HCT116 (cell line): Measurements from ENCODE around the gene WNT7B. TPM values are rescaled to one million over a fixed set of nuclear protein-coding genes. Genes with fewer than 3 reads are reported as not detected.

Experiments used
- ATAC-seq: fragments of 200-7000 bp; cut with Tn5 transposase; 2 replicates; pipeline ENCODE4 v1.9.1; 2020; ENCODE audit warnings: mild to moderate bottlenecking, moderate library complexity
- BruUV-seq: library from RNA; stranded (reverse); fragments of 400-500 nt; replicated peaks from 2 replicates; lab custom pipeline; 2021; lab: Mats Ljungman, UMichigan
- CTCF ChIA-PET: fragments of 300-600 bp; sonication (Branson Sonifier 250); formaldehyde crosslinking; loops from one replicate; lab custom pipeline; 2021; ENCODE audit warnings: antibody characterized with exemption; lab: Charles Lee
- POLR2A ChIA-PET: fragments of 300-600, 350-600 bp; sonication (Branson Sonifier 250); formaldehyde crosslinking; loops from one replicate; lab custom pipeline; 2021; ENCODE audit warnings: antibody characterized with exemption; lab: Charles Lee
- RAD21 ChIA-PET, 2 experiments: fragments of 300-600 bp; sonication (Branson Sonifier 250); formaldehyde crosslinking; loops; one replicate each; lab custom pipeline; 2023; ENCODE audit warnings: low total read pairs in 2 of 2; ENCODE audit not compliant: uncharacterized antibody in 2 of 2, unreplicated experiment in 2 of 2, low non-redundant PET in 1 of 2; lab: Charles Lee
- DNase-seq: peaks from one replicate; pipeline ENCODE4 v3.0.0-alpha.2; 2010; ENCODE audit warnings: low read depth, low spot score
- H2AFZ ChIP-seq: fragments of 200-600 bp; shearing (Covaris generic), sonication (generic); 2 replicates; pipeline ENCODE4 v1.6.1; 2017; ENCODE audit warnings: low read depth, mixed run types, mixed read lengths, antibody characterized with exemption, low read length; ENCODE audit not compliant: poor library complexity, severe bottlenecking
- H3K27ac ChIP-seq: 2 replicates; pipeline ENCODE4 v1.5.1; 2012; ENCODE audit warnings: low read depth, low read length
- H3K27me3 ChIP-seq: fragments of 200-600 bp; sonication (generic); 2 replicates; pipeline ENCODE4 v1.6.1; 2016; ENCODE audit warnings: mixed run types, low read length, mixed read lengths; ENCODE audit not compliant: insufficient read depth
- H3K36me3 ChIP-seq, 2 experiments: fragments of 200-500 bp in 1 of 2; fragments of 200-600 bp in 1 of 2; sonication (Bioruptor generic) in 1 of 2; sonication (generic) in 1 of 2; 2 replicates each; pipeline versions ENCODE4 v1.5.1 to v1.6.1; 2014 to 2016; ENCODE audit warnings: low read length in 2 of 2, inconsistent platforms in 1 of 2, mixed read lengths in 1 of 2, mixed run types in 1 of 2; ENCODE audit not compliant: insufficient read depth in 2 of 2, control insufficient read depth in 1 of 2
- H3K4me1 ChIP-seq, 2 experiments: fragments of 200-600 bp in 1 of 2; sonication (generic) in 1 of 2; 2 replicates each; pipeline versions ENCODE4 v1.5.1 to v1.6.1; 2012 to 2017; ENCODE audit warnings: low read length in 2 of 2, inconsistent platforms in 1 of 2, mild to moderate bottlenecking in 1 of 2, mixed read lengths in 1 of 2, mixed run types in 1 of 2, moderate library complexity in 1 of 2; ENCODE audit not compliant: insufficient read depth in 2 of 2, control insufficient read depth in 1 of 2
- H3K4me2 ChIP-seq: fragments of 200-600 bp; sonication (generic); 2 replicates; pipeline ENCODE4 v1.6.1; 2017; ENCODE audit warnings: mixed run types, low read length, mixed read lengths
- H3K4me3 ChIP-seq, 2 experiments: fragments of 200-600 bp in 1 of 2; sonication (generic) in 1 of 2; replicated peaks in 1 of 2; 2 replicates each; pipeline ENCODE4 v1.5.1; 2011 to 2016; ENCODE audit warnings: low read length in 2 of 2, control low read depth in 1 of 2, low read depth in 1 of 2, mild to moderate bottlenecking in 1 of 2, mixed read lengths in 1 of 2, mixed run types in 1 of 2
- H3K79me2 ChIP-seq: fragments of 200-600 bp; sonication (generic); 2 replicates; pipeline ENCODE4 v1.6.1; 2017; ENCODE audit warnings: mild to moderate bottlenecking, mixed run types, low read length, moderate library complexity, mixed read lengths; ENCODE audit not compliant: insufficient read depth
- H3K9ac ChIP-seq: fragments of 200-600 bp; sonication (generic); 2 replicates; pipeline ENCODE4 v1.6.1; 2016; ENCODE audit warnings: low read length, mixed read lengths
- H3K9me2 ChIP-seq: fragments of 200-600 bp; sonication (generic), shearing (Covaris generic); 2 replicates; pipeline ENCODE4 v1.6.1; 2017; ENCODE audit warnings: mixed run types, mild to moderate bottlenecking, moderate library complexity; ENCODE audit not compliant: insufficient read depth
- H3K9me3 ChIP-seq, 2 experiments: fragments of 200-500 bp in 1 of 2; fragments of 200-600 bp in 1 of 2; sonication (Bioruptor generic) in 1 of 2; sonication (generic) in 1 of 2; 2 replicates each; pipeline ENCODE4 v1.6.1; 2014 to 2017; ENCODE audit warnings: low read length in 2 of 2, mixed read lengths in 2 of 2, inconsistent platforms in 1 of 2, low read depth in 1 of 2, mild to moderate bottlenecking in 1 of 2, mixed run types in 1 of 2, moderate library complexity in 1 of 2; ENCODE audit not compliant: control insufficient read depth in 1 of 2, insufficient read depth in 1 of 2
- H4K20me1 ChIP-seq: fragments of 200-600 bp; sonication (generic), shearing (Covaris generic); 2 replicates; pipeline ENCODE4 v1.6.1; 2017; ENCODE audit warnings: mixed run types, mild to moderate bottlenecking, moderate library complexity; ENCODE audit not compliant: insufficient read depth
- ATF3 ChIP-seq: IDR thresholded peaks from 2 replicates; pipeline ENCODE4 v1.6.1; 2012
- CBX3 ChIP-seq: IDR thresholded peaks from 2 replicates; pipeline ENCODE4 v1.6.1; 2012; ENCODE audit warnings: low read depth
- CEBPB ChIP-seq: IDR thresholded peaks from 2 replicates; pipeline ENCODE4 v1.6.1; 2012; ENCODE audit warnings: low read depth
- CTCF ChIP-seq, 3 experiments: fragments of 200-600 bp in 1 of 3; sonication (generic) in 1 of 3; IDR thresholded peaks in 2 of 3; conservative IDR thresholded peaks in 1 of 3; 2 replicates each; pipeline ENCODE4 v1.5.1; 2012 to 2017; ENCODE audit warnings: low read depth in 2 of 3, low read length in 2 of 3, antibody characterized with exemption in 1 of 3, borderline replicate concordance in 1 of 3, control low read depth in 1 of 3, mild to moderate bottlenecking in 1 of 3, mixed read lengths in 1 of 3, mixed run types in 1 of 3, moderate library complexity in 1 of 3; ENCODE audit not compliant: insufficient read depth in 1 of 3
- EGR1 ChIP-seq: IDR thresholded peaks from 2 replicates; pipeline ENCODE4 v1.6.1; 2012; ENCODE audit warnings: low read depth
- ELF1 ChIP-seq: IDR thresholded peaks from 2 replicates; pipeline ENCODE4 v1.6.1; 2012; ENCODE audit warnings: low read depth, borderline replicate concordance
- EZH2 ChIP-seq: fragments of 200-600 bp; sonication (generic); IDR thresholded peaks from 2 replicates; pipeline ENCODE4 v1.6.1; 2017; ENCODE audit warnings: antibody characterized with exemption, mixed run types
- JUND ChIP-seq: IDR thresholded peaks from 2 replicates; pipeline ENCODE4 v1.6.1; 2012
- MAX ChIP-seq: IDR thresholded peaks from 2 replicates; pipeline ENCODE4 v1.6.1; 2012
- POLR2AphosphoS5 ChIP-seq: IDR thresholded peaks from 2 replicates; pipeline ENCODE4 v1.6.1; 2011; ENCODE audit warnings: mild to moderate bottlenecking, low read depth, low read length, moderate library complexity
- RAD21 ChIP-seq: IDR thresholded peaks from 2 replicates; pipeline ENCODE4 v1.6.1; 2012; ENCODE audit warnings: low read depth, mild to moderate bottlenecking
- SIN3A ChIP-seq: IDR thresholded peaks from 2 replicates; pipeline ENCODE4 v1.6.1; 2012; ENCODE audit warnings: low read depth
- TCF7L2 ChIP-seq: IDR thresholded peaks from 2 replicates; pipeline ENCODE4 v1.7.0; 2011; ENCODE audit warnings: borderline replicate concordance, inconsistent platforms; ENCODE audit not compliant: insufficient read depth, insufficient read length; ENCODE audit errors: extremely low read depth
- ZFX ChIP-seq: fragments of 450-650 bp; IDR thresholded peaks from 2 replicates; pipeline ENCODE4 v1.6.1; 2017
- ZNF274 ChIP-seq: fragments of 200-500 bp; sonication (Bioruptor generic); IDR thresholded peaks from 2 replicates; pipeline ENCODE4 v1.6.1; 2014; ENCODE audit warnings: mild to moderate bottlenecking, low read depth, low read length, inconsistent platforms
- intact Hi-C: fragments of 100-400 bp; cut with micrococcal nuclease; formaldehyde crosslinking; loops from 2 replicates; pipeline ENCODE4 v1.10.0; 2022
- total RNA-seq: library from RNA; stranded (reverse); gene quantifications from one replicate; pipeline ENCODE4 v1.2.1, GENCODE V29; 2021; ENCODE audit not compliant: unreplicated experiment

The WNT7B gene
- total RNA-seq, 1 experiment from 2014 or later = 10.5 TPM

- ATAC-seq = no peak
- ChIA-PET RAD21 (no interaction called here), CTCF (interaction anchor here (1.1 kb wide), 1 partner anchor 18 kb away, joined by 3 read pairs; no protein-coding TSS in a partner anchor), POLR2A (no interaction called here)
- Histone ChIP-seq H3K9me3 (no peaks in the 10 kb centered on the region), H3K4me1 (peaks cover 5 to 16% of the 10 kb centered on the region in 2 experiments; a peak in 2 of 4 replicates), H3K36me3 (no peaks in the 10 kb centered on the region), H4K20me1 (no peaks in the 10 kb centered on the region), H3K4me3 (no peak overlapping the region), H3K79me2 (no peaks in the 10 kb centered on the region), H3K27me3 (no peaks in the 10 kb centered on the region), H3K27ac (0 out of 2 replicates have a peak overlapping the region, but pooled peaks have one; percentile 9), H3K9ac (peak overlapping the region; percentile 14; the same call in 1 of the 2 replicates), H2AFZ (no peak overlapping the region), H3K4me2 (peak overlapping the region; percentile 20; the same call in 1 of the 2 replicates), H3K9me2 (no peaks in the 10 kb centered on the region)
- TF ChIP-seq CTCF (IDR thresholded peaks at IDR 0.05 in 2 of 3, conservative IDR thresholded peaks at IDR 0.05 in 1 of 3; ENCODE audit: borderline replicate concordance in 1 of 3, insufficient read depth in 1 of 3, low read depth in 2 of 3, low read length in 2 of 3) (no peak), ZFX (no peak), POLR2AphosphoS5 (no peak), TCF7L2 (no peak), MAX (no peak), EGR1 (no peak), ZNF274 (no peak), CBX3 (no peak), ELF1 (no peak), SIN3A (no peak), RAD21 (no peak), CEBPB (no peak), EZH2 (no peak), JUND (no peak), ATF3 (no peak)
- BruUV-seq = no TSS peak
- no peak for DNase-seq
- intact Hi-C loops = no loop called here
These were observed 47.3 kb upstream of the WNT7B start for GRCh38 chr22:46024136-46024840.
